Measurements from ENCODE around the gene KRT40. TPM values are rescaled to one million over a fixed set of nuclear protein-coding genes. Genes with fewer than 3 reads are reported as not detected.

Gene KRT40
- total RNA-seq, 1 donor from 2014 or later: not detected

- H3K27me3 Mint-ChIP-seq (ENCODE audit: unreplicated experiment): no peaks in the 10 kb centered on the region
- H3K36me3 Mint-ChIP-seq (ENCODE audit: unreplicated experiment): peaks cover 2% of the 10 kb centered on the region
- no peak overlapping the region for H3K4me3 Mint-ChIP-seq (ENCODE audit: unreplicated experiment)
- no peak for TF ChIP-seq CTCF (IDR thresholded peaks at IDR 0.05)
- no peak overlapping the region for H3K27ac Mint-ChIP-seq (ENCODE audit: unreplicated experiment)
- H3K9me3 Mint-ChIP-seq (ENCODE audit: unreplicated experiment): no peaks in the 10 kb centered on the region
- DNase-seq (ENCODE audit: extremely low spot score, unreplicated experiment): no peak
- peaks cover 4% of the 10 kb centered on the region for H3K4me1 Mint-ChIP-seq (ENCODE audit: unreplicated experiment)
These were observed 29.1 kb upstream of the KRT40 start for GRCh38 chr17:41013181-41013580.

- no peak for DNase-seq (ENCODE audit: extremely low spot score, unreplicated experiment)
- Mint-ChIP-seq H3K4me1 (ENCODE audit: unreplicated experiment) (peaks cover 4% of the 10 kb centered on the region), H3K4me3 (ENCODE audit: unreplicated experiment) (no peak overlapping the region), H3K9me3 (ENCODE audit: unreplicated experiment) (no peaks in the 10 kb centered on the region), H3K36me3 (ENCODE audit: unreplicated experiment) (peaks cover 2% of the 10 kb centered on the region), H3K27me3 (ENCODE audit: unreplicated experiment) (no peaks in the 10 kb centered on the region), H3K27ac (ENCODE audit: unreplicated experiment) (no peak overlapping the region)
- no peak for TF ChIP-seq CTCF (IDR thresholded peaks at IDR 0.05)
These were observed 28.4 kb upstream of the KRT40 start for GRCh38 chr17:41012326-41013120.

- no peak for TF ChIP-seq CTCF (IDR thresholded peaks at IDR 0.05)
- Mint-ChIP-seq H3K27me3 (ENCODE audit: unreplicated experiment) (no peaks in the 10 kb centered on the region), H3K27ac (ENCODE audit: unreplicated experiment) (no peak overlapping the region), H3K9me3 (ENCODE audit: unreplicated experiment) (no peaks in the 10 kb centered on the region), H3K4me3 (ENCODE audit: unreplicated experiment) (no peak overlapping the region), H3K36me3 (ENCODE audit: unreplicated experiment) (no peaks in the 10 kb centered on the region), H3K4me1 (ENCODE audit: unreplicated experiment) (peaks cover 4% of the 10 kb centered on the region)
- no peak for DNase-seq (ENCODE audit: extremely low spot score, unreplicated experiment)
These were observed 26.3 kb upstream of the KRT40 start for GRCh38 chr17:41010441-41010840.

- Mint-ChIP-seq H3K36me3 (ENCODE audit: unreplicated experiment) (no peaks in the 10 kb centered on the region), H3K9me3 (ENCODE audit: unreplicated experiment) (no peaks in the 10 kb centered on the region), H3K27me3 (ENCODE audit: unreplicated experiment) (no peaks in the 10 kb centered on the region), H3K27ac (ENCODE audit: unreplicated experiment) (no peak overlapping the region), H3K4me1 (ENCODE audit: unreplicated experiment) (peaks cover 4% of the 10 kb centered on the region), H3K4me3 (ENCODE audit: unreplicated experiment) (no peak overlapping the region)
- DNase-seq (ENCODE audit: extremely low spot score, unreplicated experiment): no peak
- TF ChIP-seq CTCF (IDR thresholded peaks at IDR 0.05): no peak
These were observed 25.8 kb upstream of the KRT40 start for GRCh38 chr17:41009936-41010335.

- no peaks in the 10 kb centered on the region for H3K36me3 Mint-ChIP-seq (ENCODE audit: unreplicated experiment)
- H3K27me3 Mint-ChIP-seq (ENCODE audit: unreplicated experiment): no peaks in the 10 kb centered on the region
- no peak for TF ChIP-seq CTCF (IDR thresholded peaks at IDR 0.05)
- H3K4me1 Mint-ChIP-seq (ENCODE audit: unreplicated experiment): peaks cover 4% of the 10 kb centered on the region
- DNase-seq (ENCODE audit: extremely low spot score, unreplicated experiment): no peak
- H3K9me3 Mint-ChIP-seq (ENCODE audit: unreplicated experiment): no peaks in the 10 kb centered on the region
- H3K27ac Mint-ChIP-seq (ENCODE audit: unreplicated experiment): no peak overlapping the region
- no peak overlapping the region for H3K4me3 Mint-ChIP-seq (ENCODE audit: unreplicated experiment)
These were observed 25.2 kb upstream of the KRT40 start for GRCh38 chr17:41009301-41009760.

All from osteocyte (in vitro differentiated cells).